ENCODE results near the gene AMPD1.

AMPD1 gene

GRCh38 chr1:114695430-114696058, at the start of gene AMPD1:
Gene AMPD1 (minus strand): TSS chr1:114695546. CDS start chr1:114695471, 75 bp downstream.
- ATAC-seq (no peak), DNase-seq (no peak)

GRCh38 chr1:114741963-114742746, 46.8 kb upstream of the AMPD1 start:
- DNase-seq (no peak), ATAC-seq (no peak)

GRCh38 chr1:114740331-114740730, 45.0 kb upstream of the AMPD1 start:
- ATAC-seq: no peak
- no peak for DNase-seq

- no peak for DNase-seq
- ATAC-seq: no peak
These were observed 42.0 kb upstream of the AMPD1 start for GRCh38 chr1:114737314-114737849.

GRCh38 chr1:114735479-114735878, 40.1 kb upstream of the AMPD1 start:
- ATAC-seq (no peak), DNase-seq (no peak)

GRCh38 chr1:114729782-114730181, 34.4 kb upstream of the AMPD1 start:
- DNase-seq: no peak
- ATAC-seq: no peak

GRCh38 chr1:114728553-114728952, 33.2 kb upstream of the AMPD1 start:
- ATAC-seq (no peak), DNase-seq (no peak)

GRCh38 chr1:114725230-114725629, 29.9 kb upstream of the AMPD1 start:
- DNase-seq (no peak), ATAC-seq (no peak)

GRCh38 chr1:114723915-114724314, 28.6 kb upstream of the AMPD1 start:
- no peak for ATAC-seq
- DNase-seq: no peak

- DNase-seq (no peak), ATAC-seq (no peak)
These were observed 28.1 kb upstream of the AMPD1 start for GRCh38 chr1:114723457-114723856.

- DNase-seq (no peak), ATAC-seq (no peak)
These were observed 25.1 kb upstream of the AMPD1 start for GRCh38 chr1:114720492-114720891.

- ATAC-seq: no peak
- no peak for DNase-seq
These were observed 24.1 kb upstream of the AMPD1 start for GRCh38 chr1:114719424-114719787.

GRCh38 chr1:114718661-114719423, 23.5 kb upstream of the AMPD1 start:
- DNase-seq (peak; percentile 12), ATAC-seq (no peak)

- DNase-seq (peak; percentile 97), ATAC-seq (peak; percentile 96)
These were observed 21.2 kb upstream of the AMPD1 start, which contains the start of gene NRAS for GRCh38 chr1:114716304-114717170. Gene NRAS (minus strand): TSS chr1:114716771. CDS start chr1:114716160, 611 bp downstream.

- DNase-seq (no peak), ATAC-seq (no peak)
These were observed 20.6 kb upstream of the AMPD1 start for GRCh38 chr1:114715952-114716303.

- DNase-seq (no peak), ATAC-seq (no peak)
These were observed 17.6 kb upstream of the AMPD1 start for GRCh38 chr1:114712977-114713376.

- DNase-seq (no peak), ATAC-seq (no peak)
These were observed 15.0 kb upstream of the AMPD1 start for GRCh38 chr1:114710360-114710759.

GRCh38 chr1:114707604-114708003, 12.3 kb upstream of the AMPD1 start:
- ATAC-seq (no peak), DNase-seq (no peak)

GRCh38 chr1:114703242-114703641, 7.9 kb upstream of the AMPD1 start:
- no peak for DNase-seq
- ATAC-seq: no peak

GRCh38 chr1:114702737-114703136, 7.4 kb upstream of the AMPD1 start:
- DNase-seq (no peak), ATAC-seq (no peak)

GRCh38 chr1:114701931-114702330, 6.6 kb upstream of the AMPD1 start:
- no peak for ATAC-seq
- no peak for DNase-seq

Data from stimulated activated naive CD8-positive, alpha-beta T cell treated with anti-CD3 and anti-CD28 coated beads, Interleukin-15, Interleukin-2, amounts not matched to agents 100 U/mL and 50 U/mL, for 24 hours (primary cell).